LNCAP (cell line): ENCODE data around the gene DAAM2.

Experiments used
- TF ChIP-seq, protein P1 (sequence below): fragments of 450-650 bp; IDR thresholded peaks from 2 replicates; pipeline ENCODE4 v1.5.1; 2017; ENCODE audit warnings: mild to moderate bottlenecking

Gene DAAM2

DNA sequence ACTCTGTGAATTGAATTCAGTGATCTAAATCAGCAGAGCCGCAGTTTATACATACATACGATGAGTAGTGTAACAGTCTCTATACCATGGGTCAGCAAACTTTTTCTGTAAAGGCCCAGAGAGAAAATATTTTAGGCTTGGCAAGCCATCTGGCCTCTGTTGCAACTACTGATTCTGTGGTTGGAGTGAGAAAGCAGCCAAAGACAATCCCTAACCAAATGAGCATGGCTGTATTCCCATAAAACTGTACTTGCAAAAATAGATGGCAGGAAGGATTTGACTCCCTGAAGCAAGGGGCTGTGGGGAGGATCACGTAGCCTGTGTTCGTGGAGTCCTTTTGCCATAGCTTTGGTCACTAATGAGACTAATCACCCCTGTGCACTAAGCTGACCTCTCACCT is 160.0 kb downstream of the DAAM2 start:
- TF ChIP-seq, protein P1, sequence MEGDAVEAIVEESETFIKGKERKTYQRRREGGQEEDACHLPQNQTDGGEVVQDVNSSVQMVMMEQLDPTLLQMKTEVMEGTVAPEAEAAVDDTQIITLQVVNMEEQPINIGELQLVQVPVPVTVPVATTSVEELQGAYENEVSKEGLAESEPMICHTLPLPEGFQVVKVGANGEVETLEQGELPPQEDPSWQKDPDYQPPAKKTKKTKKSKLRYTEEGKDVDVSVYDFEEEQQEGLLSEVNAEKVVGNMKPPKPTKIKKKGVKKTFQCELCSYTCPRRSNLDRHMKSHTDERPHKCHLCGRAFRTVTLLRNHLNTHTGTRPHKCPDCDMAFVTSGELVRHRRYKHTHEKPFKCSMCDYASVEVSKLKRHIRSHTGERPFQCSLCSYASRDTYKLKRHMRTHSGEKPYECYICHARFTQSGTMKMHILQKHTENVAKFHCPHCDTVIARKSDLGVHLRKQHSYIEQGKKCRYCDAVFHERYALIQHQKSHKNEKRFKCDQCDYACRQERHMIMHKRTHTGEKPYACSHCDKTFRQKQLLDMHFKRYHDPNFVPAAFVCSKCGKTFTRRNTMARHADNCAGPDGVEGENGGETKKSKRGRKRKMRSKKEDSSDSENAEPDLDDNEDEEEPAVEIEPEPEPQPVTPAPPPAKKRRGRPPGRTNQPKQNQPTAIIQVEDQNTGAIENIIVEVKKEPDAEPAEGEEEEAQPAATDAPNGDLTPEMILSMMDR, result no peak

GRCh38 chr6:39953076-39953618 is 161.0 kb downstream of the DAAM2 start:
- TF ChIP-seq, protein P1, result no peak
